Karpas-422 (cell line): ENCODE measurements around the gene KDF1. TPM values are rescaled to one million over a fixed set of nuclear protein-coding genes. Genes with fewer than 3 reads are reported as not detected.

Experiments used
- total RNA-seq: library from RNA; depleted of rRNA; stranded (reverse); fragments of >200 nt; shearing (Covaris generic); gene quantifications from 2 replicates; pipeline ENCODE4 v1.2.3, GENCODE V29; 2014; ENCODE audit warnings: low replicate concordance; rRNA removed

Gene KDF1
- total RNA-seq, 1 experiment from 2014 or later, result not detected

Other genes with a start within 250 kb of the KDF1 start
- 5.8 and 15.7 TPM in 2 replicates for gene PIGV, start 172.5 kb downstream of the KDF1 start, total RNA-seq
- 25.1 and 31.0 TPM in 2 replicates for gene ZDHHC18, start 133.8 kb downstream of the KDF1 start, total RNA-seq
- gene SFN, start 97.3 kb downstream of the KDF1 start, total RNA-seq, result 0.47 and 1.0 TPM in 2 replicates
- 32.6 and 33.3 TPM in 2 replicates for gene GPN2, start 70.2 kb downstream of the KDF1 start, total RNA-seq
- gene GPATCH3, start 60.0 kb downstream of the KDF1 start, total RNA-seq, result 5.6 and 10.1 TPM in 2 replicates
- gene NR0B2, start 46.5 kb downstream of the KDF1 start, total RNA-seq, result not detected in 2 replicates
- 28.1 and 76.6 TPM in 2 replicates for gene NUDC, start 38.7 kb downstream of the KDF1 start, total RNA-seq
- gene TRNP1, start 33.2 kb upstream of the KDF1 start, total RNA-seq, result not detected in 2 replicates
- gene TENT5B, start 52.4 kb upstream of the KDF1 start, total RNA-seq, result not detected in 2 replicates
- gene SLC9A1, start 194.7 kb upstream of the KDF1 start, total RNA-seq, result 35.3 and 48.6 TPM in 2 replicates